ENCODE measurements around the gene NFE2L2.
"Not testable (repeated sequence)": the region's sequence is repeated elsewhere in the genome, so short reads cannot be mapped to it uniquely, and the experiment has no call there.

The NFE2L2 gene

GRCh38 chr2:177188482-177189469, 75.8 kb downstream of the NFE2L2 start:
- no peak for DNase-seq

DNA sequence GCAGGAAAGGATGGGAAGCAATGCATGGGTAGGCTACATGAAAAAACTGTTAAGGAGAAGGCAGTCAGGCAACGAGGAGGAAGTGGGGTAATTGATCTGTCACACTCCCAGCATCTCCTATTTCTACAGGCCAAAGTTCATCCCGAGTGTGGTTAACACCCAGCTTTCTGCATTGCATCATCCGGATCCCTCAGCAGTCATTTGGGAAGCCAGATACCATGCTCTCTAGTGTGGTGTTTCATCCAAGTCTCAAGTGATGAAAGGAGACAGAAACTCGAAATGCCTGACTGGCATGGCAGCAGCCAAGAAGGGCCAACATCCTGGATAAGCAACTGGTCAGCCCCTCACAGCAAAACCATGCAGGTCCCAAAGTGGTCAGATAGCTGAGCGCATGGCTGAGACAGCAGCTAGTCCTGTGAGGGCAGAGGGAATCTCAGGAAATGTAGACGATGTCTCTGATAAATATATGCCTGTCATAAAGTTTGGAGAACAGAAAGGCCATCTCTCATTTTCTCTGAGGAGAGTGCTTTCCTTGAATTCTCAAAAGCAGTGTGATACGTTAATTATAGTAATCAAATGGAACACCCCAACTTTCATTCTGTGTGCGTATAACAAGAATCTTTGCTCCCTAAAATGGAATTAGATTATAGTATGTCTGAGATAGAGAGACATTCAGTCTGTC, 76.8 kb downstream of the NFE2L2 start:
- no peak for DNase-seq

GRCh38 chr2:177186038-177186437, 78.5 kb downstream of the NFE2L2 start:
- not testable (repeated sequence) for DNase-seq

GRCh38 chr2:177184606-177185005, 79.9 kb downstream of the NFE2L2 start:
- DNase-seq, result no peak

DNA sequence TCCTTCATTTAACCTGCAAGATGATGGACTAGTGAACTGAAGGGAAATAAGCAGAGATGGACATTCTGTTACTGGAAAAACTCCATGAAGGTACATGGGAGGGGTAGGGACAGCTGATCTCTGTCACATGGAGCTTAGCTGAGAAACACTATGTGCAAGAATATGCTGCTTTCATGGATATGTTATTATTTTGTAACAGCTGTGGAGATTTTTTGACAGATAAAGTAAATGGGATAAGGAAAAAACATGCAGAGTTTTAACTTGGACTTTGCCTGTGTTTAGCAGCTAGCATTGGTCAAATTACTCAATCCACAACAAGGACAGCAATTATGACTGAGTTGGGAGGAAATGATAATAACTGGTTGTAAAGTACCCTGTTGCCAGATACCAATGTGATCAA, 80.7 kb downstream of the NFE2L2 start:
- DNase-seq, result no peak

Measured in stimulated activated naive CD4-positive, alpha-beta T cell (primary cell).